CD4-positive, CD25-positive, alpha-beta regulatory T cell (primary cell): ENCODE results near the gene TRAPPC3. TPM values are rescaled to one million over a fixed set of nuclear protein-coding genes. Genes with fewer than 3 reads are reported as not detected.
"Not testable (repeated sequence)": the region's sequence is repeated elsewhere in the genome, so short reads cannot be mapped to it uniquely, and the experiment has no call there.

Experiments used
- ATAC-seq, 2 donors: fragments of 150-1000 bp; cut with Tn5 transposase; one replicate each; pipeline ENCODE4 v1.10.0; 2021; ENCODE audit warnings: low read depth in 2 of 2, moderate number of reproducible peaks in 2 of 2, moderate library complexity in 1 of 2
- DNase-seq, 3 donors: peaks; one replicate each; pipeline versions ENCODE4 v3.0.0 to v3.0.0-alpha.2; 2012 to 2022; ENCODE audit warnings: mixed read lengths in 1 of 3
- H3K27ac ChIP-seq: one replicate; pipeline ENCODE4 v1.7.0; 2013; ENCODE audit warnings: mild to moderate bottlenecking, low read length; ENCODE audit not compliant: insufficient read depth, poor library complexity, severe bottlenecking
- H3K27me3 ChIP-seq: one replicate; pipeline ENCODE4 v1.7.0; 2013; ENCODE audit warnings: low read length; ENCODE audit not compliant: control insufficient read depth, insufficient read depth
- H3K36me3 ChIP-seq: one replicate; pipeline ENCODE4 v1.7.0; 2013; ENCODE audit warnings: mild to moderate bottlenecking, low read length, moderate library complexity; ENCODE audit not compliant: control insufficient read depth, insufficient read depth
- H3K4me1 ChIP-seq: 2 replicates; pipeline ENCODE4 v1.7.0; 2013; ENCODE audit warnings: mild to moderate bottlenecking, low read length; ENCODE audit not compliant: insufficient read depth, control insufficient read depth, poor library complexity, severe bottlenecking
- H3K4me3 ChIP-seq: one replicate; pipeline ENCODE4 v1.7.0; 2013; ENCODE audit warnings: low read depth, mild to moderate bottlenecking, low read length, moderate library complexity
- H3K9me3 ChIP-seq, 2 experiments: 1 replicate in 1 of 2; 2 replicates in 1 of 2; pipeline ENCODE4 v1.7.0; 2013; ENCODE audit warnings: low read length in 2 of 2, mild to moderate bottlenecking in 1 of 2, moderate library complexity in 1 of 2; ENCODE audit not compliant: control insufficient read depth in 2 of 2
- H3K27ac Mint-ChIP-seq, 3 donors: one replicate each; pipeline ENCODE4 v1.8.0; 2020 to 2022; ENCODE audit warnings: mild to moderate bottlenecking in 3 of 3, mixed read lengths in 3 of 3, moderate library complexity in 2 of 3
- H3K27me3 Mint-ChIP-seq: one replicate; pipeline ENCODE4 v1.8.0; 2022; ENCODE audit warnings: mild to moderate bottlenecking, mixed read lengths
- H3K36me3 Mint-ChIP-seq: one replicate; pipeline ENCODE4 v1.8.0; 2020; ENCODE audit warnings: mixed read lengths
- H3K4me1 Mint-ChIP-seq, 4 donors: one replicate each; pipeline ENCODE4 v1.8.0; 2020 to 2022; ENCODE audit warnings: mixed read lengths in 4 of 4, mild to moderate bottlenecking in 1 of 4
- H3K4me3 Mint-ChIP-seq, 4 donors: one replicate each; pipeline ENCODE4 v1.8.0; 2020 to 2022; ENCODE audit warnings: mild to moderate bottlenecking in 4 of 4, mixed read lengths in 4 of 4, moderate library complexity in 3 of 4
- H3K9me3 Mint-ChIP-seq, 7 donors: one replicate each; pipeline ENCODE4 v1.8.0; 2020 to 2022; ENCODE audit warnings: mixed read lengths in 7 of 7, mild to moderate bottlenecking in 3 of 7, moderate library complexity in 2 of 7
- polyA plus RNA-seq, 4 donors: library from polyadenylated mRNA; unstranded; fragments of 300-500 nt; fragmentation: Illumina TruSeq; gene quantifications; one replicate each; pipeline ENCODE4 v1.2.3, GENCODE V29; 2021
- total RNA-seq: library from RNA; stranded (reverse); gene quantifications from one replicate; pipeline ENCODE4 v1.2.3, GENCODE V29; 2022

The TRAPPC3 gene
- 45.6 TPM for total RNA-seq
- polyA plus RNA-seq, result 100 to 1,000 TPM; 112 to 137 (median 126) TPM

GRCh38 chr1:36149237-36149972 is at the start of gene TRAPPC3:
Gene TRAPPC3 (minus strand): TSS chr1:36149486. CDS start chr1:36149378, 108 bp downstream.
- DNase-seq (peak; percentile 98 to 100 (median 99)), ATAC-seq (peak; percentile 95 to 96)
- peaks cover 0 to 1% (median 0%) of the 10 kb centered on the region in 7 donors for H3K9me3 Mint-ChIP-seq
- Histone ChIP-seq H3K36me3 (no peaks in the 10 kb centered on the region), H3K27me3 (no peaks in the 10 kb centered on the region), H3K4me3 (peak within 1 kb of the TSS; percentile 80), H3K4me1 (peaks cover 47% of the 10 kb centered on the region), H3K27ac (peak within 1 kb of the TSS; percentile 96), H3K9me3 (no peaks in the 10 kb centered on the region)
- H3K4me3 Mint-ChIP-seq, result peak within 1 kb of the TSS; percentile 97 to 99 (median 98)
- H3K27me3 Mint-ChIP-seq, result no peaks in the 10 kb centered on the region
- H3K27ac Mint-ChIP-seq, result peak within 1 kb of the TSS; percentile 98 to 100 (median 100)
- H3K4me1 Mint-ChIP-seq, result peaks cover 6 to 81% (median 41%) of the 10 kb centered on the region in 4 donors
- no peaks in the 10 kb centered on the region for H3K36me3 Mint-ChIP-seq

- no peaks in the 10 kb centered on the region for H3K4me1 ChIP-seq
- H3K36me3 ChIP-seq, result no peaks in the 10 kb centered on the region
- Mint-ChIP-seq H3K9me3 (no peaks in the 10 kb centered on the region), H3K4me1 (no peaks in the 10 kb centered on the region), H3K36me3 (no peaks in the 10 kb centered on the region), H3K27me3 (peaks cover 13% of the 10 kb centered on the region), H3K27ac (no peak overlapping the region), H3K4me3 (no peak overlapping the region)
- no peak for ATAC-seq
- no peaks in the 10 kb centered on the region for H3K27me3 ChIP-seq
- H3K9me3 ChIP-seq, result no peaks in the 10 kb centered on the region
- H3K4me3 ChIP-seq, result no peak overlapping the region
- no peak for DNase-seq
- no peak overlapping the region for H3K27ac ChIP-seq
These were observed 49.4 kb upstream of the TRAPPC3 start for GRCh38 chr1:36198641-36199040.

GRCh38 chr1:36196805-36197204 is 47.5 kb upstream of the TRAPPC3 start:
- not testable (repeated sequence) for H3K27me3 ChIP-seq, H3K4me1 Mint-ChIP-seq, H3K27ac ChIP-seq, H3K27me3 Mint-ChIP-seq, H3K4me3 ChIP-seq, H3K9me3 Mint-ChIP-seq, ATAC-seq, H3K9me3 ChIP-seq, H3K4me3 Mint-ChIP-seq, H3K4me1 ChIP-seq, DNase-seq, H3K27ac Mint-ChIP-seq, H3K36me3 Mint-ChIP-seq, H3K36me3 ChIP-seq

- H3K9me3 Mint-ChIP-seq, result no peaks in the 10 kb centered on the region
- peak overlapping the region in 1 of 4 donors; percentile 12 for H3K4me3 Mint-ChIP-seq
- peak overlapping the region; percentile 7 to 93 (median 91) for H3K27ac Mint-ChIP-seq
- ATAC-seq (peak; percentile 95), DNase-seq (peak; percentile 72 to 86 (median 83))
- Histone ChIP-seq H3K4me3 (no peak overlapping the region), H3K36me3 (no peaks in the 10 kb centered on the region), H3K27me3 (no peaks in the 10 kb centered on the region), H3K27ac (peak overlapping the region; percentile 30), H3K9me3 (no peaks in the 10 kb centered on the region), H3K4me1 (peaks cover 3% of the 10 kb centered on the region)
- H3K27me3 Mint-ChIP-seq, result no peaks in the 10 kb centered on the region
- H3K36me3 Mint-ChIP-seq, result no peaks in the 10 kb centered on the region
- H3K4me1 Mint-ChIP-seq, result peaks cover 0 to 10% (median 5%) of the 10 kb centered on the region in 4 donors
These were observed 38.7 kb upstream of the TRAPPC3 start for GRCh38 chr1:36187800-36188593.

GRCh38 chr1:36183309-36183856 is 34.1 kb upstream of the TRAPPC3 start:
- H3K27me3 ChIP-seq, result no peaks in the 10 kb centered on the region
- H3K4me3 ChIP-seq, result no peak overlapping the region
- H3K27ac Mint-ChIP-seq, result peak overlapping the region in 2 of 3 donors; percentile 79 to 85
- H3K4me3 Mint-ChIP-seq, result peak overlapping the region in 1 of 4 donors; percentile 3
- H3K4me1 Mint-ChIP-seq, result peaks cover 0 to 10% (median 5%) of the 10 kb centered on the region in 4 donors
- no peaks in the 10 kb centered on the region for H3K9me3 Mint-ChIP-seq
- no peak overlapping the region for H3K27ac ChIP-seq
- peaks cover 13% of the 10 kb centered on the region for H3K36me3 Mint-ChIP-seq
- no peaks in the 10 kb centered on the region for H3K9me3 ChIP-seq
- ATAC-seq (no peak), DNase-seq (no peak)
- H3K36me3 ChIP-seq, result peaks cover 25% of the 10 kb centered on the region
- H3K27me3 Mint-ChIP-seq, result no peaks in the 10 kb centered on the region
- peaks cover 3% of the 10 kb centered on the region for H3K4me1 ChIP-seq

GRCh38 chr1:36182734-36183133 is 33.4 kb upstream of the TRAPPC3 start:
- no peaks in the 10 kb centered on the region for H3K9me3 Mint-ChIP-seq
- Histone ChIP-seq H3K27me3 (no peaks in the 10 kb centered on the region), H3K9me3 (no peaks in the 10 kb centered on the region), H3K4me3 (no peak overlapping the region), H3K4me1 (no peaks in the 10 kb centered on the region), H3K36me3 (peaks cover 30% of the 10 kb centered on the region), H3K27ac (no peak overlapping the region)
- H3K4me1 Mint-ChIP-seq, result peaks cover 0 to 4% (median 0%) of the 10 kb centered on the region in 4 donors
- DNase-seq, result no peak
- no peak for ATAC-seq
- H3K27ac Mint-ChIP-seq, result peak overlapping the region; percentile 6 to 23 (median 23)
- peaks cover 13% of the 10 kb centered on the region for H3K36me3 Mint-ChIP-seq
- no peaks in the 10 kb centered on the region for H3K27me3 Mint-ChIP-seq
- peak overlapping the region in 1 of 4 donors; percentile 15 for H3K4me3 Mint-ChIP-seq

GRCh38 chr1:36179220-36179600 is 29.9 kb upstream of the TRAPPC3 start:
- Mint-ChIP-seq H3K27ac (no peak overlapping the region), H3K27me3 (no peaks in the 10 kb centered on the region), H3K4me3 (no peak overlapping the region), H3K36me3 (peaks cover 15% of the 10 kb centered on the region), H3K9me3 (no peaks in the 10 kb centered on the region), H3K4me1 (peaks cover 0 to 1% (median under 1%) of the 10 kb centered on the region in 4 donors)
- Histone ChIP-seq H3K36me3 (peaks cover 60% of the 10 kb centered on the region), H3K4me3 (no peak overlapping the region), H3K27ac (no peak overlapping the region), H3K4me1 (no peaks in the 10 kb centered on the region), H3K9me3 (no peaks in the 10 kb centered on the region), H3K27me3 (no peaks in the 10 kb centered on the region)
- no peak for ATAC-seq
- DNase-seq, result no peak
